Activated gamma-delta T cell treated with anti-CD3 and anti-CD28 coated beads, Interleukin-2, amount 50 U/mL, for 16 hours (primary cell): ENCODE measurements around the gene IL1F10.
"Not testable (repeated sequence)": the region's sequence is repeated elsewhere in the genome, so short reads cannot be mapped to it uniquely, and the experiment has no call there.

Experiments
- DNase-seq: peaks from one replicate; pipeline ENCODE4 v3.0.0-alpha.2; 2020; ENCODE audit warnings: low read depth

IL1F10 gene

GRCh38 chr2:113081488-113082210 is 13.9 kb downstream of the IL1F10 start:
- no peak for DNase-seq

DNA sequence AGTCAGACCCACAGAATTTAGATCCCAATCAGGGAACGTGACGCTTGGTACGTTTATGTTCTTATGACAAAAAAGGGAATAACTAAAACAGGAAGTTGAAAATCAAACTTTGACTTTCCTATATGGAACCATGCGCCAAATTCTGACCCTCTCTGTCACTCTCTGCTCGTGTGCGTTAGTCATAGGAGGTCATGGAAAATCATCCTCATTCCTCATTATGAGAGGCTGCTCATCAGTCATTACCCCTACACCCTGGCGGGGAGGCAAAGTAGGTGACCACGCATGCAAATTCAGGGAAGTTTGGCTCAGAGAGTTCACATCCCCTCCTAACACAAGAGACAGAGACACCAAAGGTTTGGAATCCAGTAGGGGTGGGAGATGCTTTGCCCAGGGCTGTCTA is 15.5 kb downstream of the IL1F10 start:
- no peak for DNase-seq

- no peak for DNase-seq
These were observed 16.7 kb downstream of the IL1F10 start for GRCh38 chr2:113084249-113085000.

DNA sequence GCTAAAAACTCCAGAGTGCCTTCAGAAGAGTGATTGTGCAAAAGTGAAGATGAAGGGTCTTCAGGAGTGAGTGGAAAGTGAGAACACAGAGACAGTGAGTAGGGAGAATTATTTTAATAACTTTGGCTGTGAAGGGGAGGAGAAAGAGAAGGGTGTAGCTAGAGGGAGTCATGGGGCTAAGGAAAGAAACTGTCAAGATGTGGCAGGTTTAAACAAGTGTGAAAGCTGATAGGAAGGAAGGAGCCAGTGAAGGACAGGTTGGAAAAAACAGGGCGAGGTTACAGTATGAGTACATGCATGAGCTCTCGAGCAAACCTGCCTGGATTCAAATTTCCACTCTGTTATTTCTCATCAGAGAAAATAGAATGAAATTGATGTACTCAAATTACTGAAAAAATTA is 17.8 kb downstream of the IL1F10 start:
- no peak for DNase-seq

GRCh38 chr2:113088213-113088992 is 20.6 kb downstream of the IL1F10 start:
- DNase-seq, result no peak

DNA sequence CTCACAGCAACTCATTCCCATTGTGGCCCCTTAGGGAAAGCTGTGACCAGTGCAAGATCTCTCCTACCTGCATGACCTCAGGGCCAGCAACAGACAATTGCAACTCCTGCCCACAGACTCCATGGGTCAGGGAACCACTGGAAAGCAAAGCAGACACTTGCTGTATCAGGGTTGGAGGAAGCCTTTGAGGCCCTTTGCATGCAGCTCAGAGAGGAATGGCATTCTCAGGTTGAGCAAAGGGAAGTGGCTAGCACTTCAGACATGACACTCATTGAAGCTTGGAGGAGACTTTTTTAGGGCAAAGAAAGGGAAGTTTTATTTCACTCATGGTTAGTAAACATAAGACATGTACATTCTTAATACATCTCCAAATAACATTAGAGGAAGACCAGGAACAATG is 22.1 kb downstream of the IL1F10 start:
- no peak for DNase-seq

GRCh38 chr2:113091231-113091896 is 23.6 kb downstream of the IL1F10 start:
- no peak for DNase-seq

GRCh38 chr2:113092864-113093612 is 25.3 kb downstream of the IL1F10 start:
- DNase-seq, result no peak

DNA sequence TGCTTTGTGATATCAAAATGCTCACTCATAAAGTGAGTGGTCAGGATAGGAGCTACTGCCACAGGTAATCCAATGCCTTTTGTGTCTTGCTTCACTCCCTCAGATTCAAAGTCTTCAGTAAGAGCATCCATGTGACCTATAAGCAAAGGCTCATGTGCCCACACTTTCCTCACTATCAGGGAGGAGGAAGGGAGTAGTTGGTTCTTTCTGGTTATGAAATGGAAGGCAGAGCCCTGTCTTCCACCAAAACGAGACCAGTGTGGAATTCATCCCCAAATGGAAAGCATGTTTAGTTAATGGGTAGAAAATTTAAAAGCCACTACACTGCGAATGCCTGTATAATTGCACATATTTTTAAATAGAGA is 25.8 kb downstream of the IL1F10 start:
- DNase-seq, result no peak

- not testable (repeated sequence) for DNase-seq
These were observed 28.5 kb downstream of the IL1F10 start for GRCh38 chr2:113096306-113096705.

DNA sequence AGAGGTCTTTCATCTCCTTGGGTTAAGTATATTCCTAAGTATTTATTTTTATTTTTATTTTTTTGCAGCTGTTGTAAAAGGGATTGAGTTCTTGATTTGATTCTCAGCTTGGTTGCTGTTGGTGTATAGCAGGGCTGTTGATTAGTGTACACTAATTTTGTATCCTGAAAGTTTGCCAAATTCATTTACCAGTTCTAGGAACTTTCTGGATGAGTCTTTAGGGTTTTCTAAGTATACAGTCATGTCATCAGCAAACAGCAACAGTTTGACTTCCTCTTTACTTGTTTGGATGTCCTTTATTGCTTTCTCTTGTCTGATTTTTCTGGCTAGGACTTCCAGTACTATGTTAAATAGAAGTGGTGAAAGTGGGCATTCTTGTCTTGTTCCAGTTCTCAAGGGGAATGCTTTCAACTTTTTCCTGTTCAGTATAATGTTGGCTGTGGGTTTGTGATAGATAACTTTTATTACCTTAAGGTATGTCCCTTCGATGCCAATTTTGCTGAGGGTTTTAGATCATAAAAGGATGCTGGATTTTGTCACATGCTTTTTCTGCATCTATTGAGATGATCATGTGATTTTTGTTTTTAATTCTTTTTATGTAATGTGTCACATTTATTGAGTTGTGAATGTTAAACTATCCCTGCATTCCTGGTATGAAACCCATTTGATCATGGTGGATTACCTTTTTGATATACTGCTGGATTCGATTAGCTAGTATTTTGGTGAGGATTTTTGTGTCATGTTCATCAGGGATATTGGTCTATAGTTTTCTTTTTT is 29.3 kb downstream of the IL1F10 start:
- DNase-seq, result not testable (repeated sequence)

- DNase-seq, result no peak
These were observed 30.3 kb downstream of the IL1F10 start for GRCh38 chr2:113098041-113098440.

- DNase-seq, result no peak
These were observed 30.8 kb downstream of the IL1F10 start for GRCh38 chr2:113098532-113098931.

GRCh38 chr2:113102133-113102532 is 34.4 kb downstream of the IL1F10 start:
- no peak for DNase-seq

DNA sequence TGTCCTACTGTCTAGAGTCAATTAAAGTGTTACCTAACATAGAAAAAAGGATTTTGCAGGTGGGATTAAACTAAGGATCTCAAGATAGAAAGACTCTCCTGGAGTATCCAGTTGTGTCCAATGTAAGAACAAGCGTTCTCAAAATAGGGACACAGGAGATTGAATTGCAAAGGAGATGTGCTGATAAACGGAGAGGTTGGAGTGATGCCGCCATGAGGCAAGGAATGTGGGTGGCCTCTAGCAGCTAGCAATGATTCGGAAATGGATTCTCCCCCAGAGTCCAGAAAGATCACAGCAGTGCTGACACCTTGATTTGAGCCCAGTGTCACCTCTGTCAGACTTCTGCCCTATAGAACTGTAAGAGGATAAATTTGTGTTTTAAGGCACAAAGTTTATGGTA is 35.5 kb downstream of the IL1F10 start:
- no peak for DNase-seq

DNA sequence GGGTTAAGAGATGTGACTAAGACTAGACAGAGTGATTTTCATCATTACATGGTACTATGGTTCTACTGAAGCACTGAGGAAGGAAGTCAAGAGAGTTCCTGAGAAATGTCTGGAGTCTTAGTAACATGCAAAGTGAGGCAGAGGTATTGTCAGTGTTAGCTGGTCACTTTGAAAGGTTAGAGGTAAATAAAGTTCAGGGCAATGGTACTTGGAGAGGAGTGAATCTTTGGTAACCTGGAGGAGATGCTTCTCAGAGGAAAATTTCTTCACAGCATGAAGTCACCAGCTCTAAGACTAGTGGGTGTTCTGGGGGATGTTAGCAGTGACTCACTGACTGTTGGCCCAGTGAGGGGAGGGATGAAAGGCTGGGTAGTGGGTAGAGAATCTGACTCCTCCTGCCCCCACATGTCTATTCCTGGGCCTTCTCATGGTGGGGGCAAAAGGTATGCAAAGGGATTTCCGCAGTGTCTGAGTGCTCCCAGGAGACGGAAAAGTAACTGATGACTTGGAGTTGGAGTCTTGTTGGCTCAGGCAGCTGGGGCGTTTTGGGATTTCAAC is 36.4 kb downstream of the IL1F10 start:
- DNase-seq, result no peak

- DNase-seq, result no peak
These were observed 37.4 kb downstream of the IL1F10 start for GRCh38 chr2:113105047-113105785.

DNA sequence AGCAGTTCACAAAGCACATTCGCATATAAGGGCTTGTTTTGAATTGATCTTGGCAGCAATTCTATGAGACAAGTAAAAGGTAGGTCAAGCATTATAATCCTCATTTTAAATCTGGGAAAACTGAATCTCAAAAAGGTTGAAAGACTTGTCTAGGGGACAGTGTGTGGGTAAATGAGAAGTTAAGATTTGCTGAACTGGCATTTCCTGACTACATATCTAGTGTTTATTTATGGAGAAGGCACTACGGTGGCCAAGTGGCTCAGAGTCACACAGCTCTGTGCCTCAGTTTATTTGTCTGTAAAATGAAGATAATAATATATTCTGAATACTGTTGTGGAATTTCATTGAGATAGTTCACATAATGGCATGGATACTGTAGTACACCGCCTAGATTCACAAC is 43.4 kb downstream of the IL1F10 start:
- no peak for DNase-seq

- no peak for DNase-seq
These were observed 44.1 kb downstream of the IL1F10 start for GRCh38 chr2:113111823-113112287.

GRCh38 chr2:113112441-113112840 is 44.7 kb downstream of the IL1F10 start:
- DNase-seq, result no peak
